DMS153 treated with DMSO at 0.1 percent for 48 hours (cell line): ENCODE measurements around the gene INPP4B.
"Not testable (repeated sequence)": the region's sequence is repeated elsewhere in the genome, so short reads cannot be mapped to it uniquely, and the experiment has no call there.

Source experiments
- DNase-seq: peaks from one replicate; lab custom pipeline; 2025; ENCODE audit not compliant: unreplicated experiment; lab: John Stamatoyannopoulos, UW

INPP4B gene

DNA sequence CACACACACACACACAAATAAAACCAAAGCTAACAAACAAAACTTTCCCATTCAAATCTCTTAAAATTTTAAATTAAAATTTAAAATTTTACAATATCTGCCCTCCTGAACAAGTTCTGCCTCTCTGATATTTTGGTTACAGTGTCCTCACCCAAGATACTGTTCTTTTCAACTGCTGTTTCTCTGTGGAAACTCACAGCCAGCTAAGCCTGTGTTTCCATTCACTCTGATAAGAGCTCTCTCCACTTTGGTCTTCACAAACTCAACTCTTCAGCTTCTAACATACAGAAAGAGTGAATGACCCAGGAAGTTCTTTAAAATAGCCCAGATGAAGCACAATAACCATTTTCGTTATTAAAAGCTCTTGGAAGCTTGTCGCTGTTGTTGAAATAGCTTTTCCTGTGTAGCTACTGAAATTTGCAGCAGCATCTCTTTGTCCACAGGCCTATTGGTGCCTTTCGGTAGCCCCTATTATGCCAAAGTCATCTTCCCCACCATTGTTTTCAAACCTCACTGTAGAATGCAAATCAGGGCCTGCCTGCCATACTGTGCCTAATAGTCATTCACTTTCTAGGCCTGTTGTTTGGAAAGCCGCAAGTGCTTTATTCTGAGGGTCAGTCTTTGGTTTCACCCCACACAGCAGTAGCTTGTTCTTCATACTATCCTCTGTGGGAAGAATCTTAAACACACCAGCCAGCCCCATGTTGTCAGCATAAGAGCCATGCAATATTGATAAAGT lies 19.4 kb downstream of the INPP4B start:
- DNase-seq: no peak

DNA sequence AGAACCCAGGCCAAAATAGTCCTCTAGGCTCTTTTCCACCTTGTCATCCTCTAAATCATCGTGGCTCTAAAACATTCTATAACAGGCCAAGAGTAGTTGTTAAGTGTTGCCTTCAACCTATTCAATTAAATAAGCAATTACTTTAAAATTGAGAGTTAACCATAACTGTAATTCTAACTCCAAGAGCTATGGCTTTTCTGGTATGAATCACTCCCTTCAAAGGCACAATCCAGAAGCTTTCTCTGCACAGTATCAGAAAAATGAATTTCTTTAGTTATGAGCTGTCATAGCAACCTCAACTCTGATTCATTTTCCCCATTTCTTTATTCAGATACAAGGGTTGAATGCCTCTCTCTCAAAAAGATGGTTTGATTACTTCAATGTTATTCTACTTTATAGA lies 21.7 kb downstream of the INPP4B start:
- DNase-seq: no peak

DNA sequence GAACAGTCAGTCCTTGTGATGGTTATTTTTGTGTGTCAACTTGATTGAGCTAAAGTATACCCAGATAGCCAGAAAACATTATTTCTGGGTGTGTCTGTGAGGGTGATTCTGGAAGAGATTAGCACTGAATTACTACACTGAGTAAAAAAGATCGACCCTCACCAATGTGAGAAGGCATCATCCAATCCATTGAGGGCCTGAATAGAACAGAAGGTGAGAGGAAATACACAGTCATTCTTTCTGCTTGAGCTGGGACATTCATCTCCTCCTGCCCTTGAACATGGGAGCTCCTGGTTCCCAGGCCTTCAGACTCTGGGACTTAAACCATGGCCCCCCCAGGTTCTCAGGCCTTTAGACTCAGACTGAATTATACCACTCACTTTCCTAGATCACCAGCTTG lies 22.3 kb downstream of the INPP4B start:
- DNase-seq: no peak

DNA sequence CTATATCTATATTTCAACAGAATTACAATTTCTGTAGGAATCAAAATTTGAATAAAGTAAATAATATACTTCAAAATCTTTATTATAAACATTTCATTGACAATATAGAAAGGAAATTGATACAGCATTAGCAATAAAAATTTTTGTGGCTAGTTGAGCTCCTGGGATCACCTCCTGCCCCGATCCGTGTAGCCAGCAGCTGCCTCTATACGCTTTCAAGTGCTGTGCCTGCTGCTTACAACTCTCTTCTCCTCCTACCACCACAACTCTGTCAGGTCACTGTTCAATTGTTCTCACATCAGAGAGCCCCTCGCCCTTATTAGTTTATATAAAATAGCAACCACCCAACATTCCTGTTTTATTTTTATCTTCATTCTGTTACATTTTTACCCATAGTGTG lies 27.6 kb downstream of the INPP4B start:
- DNase-seq: no peak

DNA sequence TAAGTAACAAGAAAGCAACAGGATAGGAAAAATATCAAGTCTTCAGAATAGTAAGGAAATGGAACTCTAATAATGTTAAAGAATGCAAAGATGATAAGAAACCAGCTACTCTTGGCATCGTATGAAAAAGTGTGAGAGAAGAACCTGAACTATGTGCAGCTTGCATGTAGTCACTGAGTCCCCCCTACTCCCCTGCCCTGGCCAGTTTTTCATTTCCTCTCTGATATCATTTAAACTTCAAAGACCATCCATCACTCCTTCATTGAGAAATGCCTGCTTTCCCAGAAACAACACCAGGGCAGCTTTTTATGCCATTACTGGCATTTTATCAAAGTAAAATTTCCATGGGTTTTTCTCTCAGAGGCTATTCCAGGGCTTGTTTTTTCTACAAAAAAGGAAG lies 28.1 kb downstream of the INPP4B start:
- no peak for DNase-seq

DNA sequence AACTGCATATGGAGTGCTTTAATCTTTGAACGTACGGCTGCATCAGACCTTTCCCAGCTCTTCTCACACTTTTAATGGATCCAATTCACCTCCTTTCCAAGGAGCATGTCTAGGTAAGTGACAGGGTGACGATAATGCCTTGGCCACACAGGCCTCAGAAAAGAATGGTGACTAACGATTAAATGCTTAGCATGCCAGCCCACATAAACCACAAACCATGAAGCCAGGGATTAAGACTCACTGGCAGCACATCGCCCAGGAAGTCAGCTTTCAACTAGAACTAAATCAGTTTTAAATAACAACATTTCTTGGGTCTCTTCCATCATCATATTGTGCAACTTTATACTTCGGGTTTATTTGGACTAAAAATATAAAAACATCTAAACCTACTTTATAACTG lies 28.7 kb downstream of the INPP4B start:
- DNase-seq: no peak

DNA sequence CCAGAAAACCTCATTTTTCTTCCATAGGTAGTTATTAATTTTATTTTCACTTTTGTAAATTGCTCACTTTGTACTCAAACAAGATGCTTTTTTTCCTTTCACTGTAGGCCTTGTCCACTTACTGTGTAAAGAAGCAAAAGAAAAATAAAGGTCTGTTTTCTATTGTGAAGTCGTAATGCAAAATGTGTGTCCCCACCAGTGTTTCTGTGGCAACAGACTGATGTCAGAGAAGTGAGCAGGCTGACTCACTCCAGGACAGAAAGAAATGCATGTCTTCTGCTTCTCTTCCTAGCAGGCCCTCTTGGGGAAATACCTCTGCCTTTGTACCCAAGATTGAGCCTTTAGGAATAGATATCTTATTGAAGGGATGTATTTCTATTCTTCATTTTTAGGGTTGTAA lies 30.3 kb downstream of the INPP4B start:
- no peak for DNase-seq

DNA sequence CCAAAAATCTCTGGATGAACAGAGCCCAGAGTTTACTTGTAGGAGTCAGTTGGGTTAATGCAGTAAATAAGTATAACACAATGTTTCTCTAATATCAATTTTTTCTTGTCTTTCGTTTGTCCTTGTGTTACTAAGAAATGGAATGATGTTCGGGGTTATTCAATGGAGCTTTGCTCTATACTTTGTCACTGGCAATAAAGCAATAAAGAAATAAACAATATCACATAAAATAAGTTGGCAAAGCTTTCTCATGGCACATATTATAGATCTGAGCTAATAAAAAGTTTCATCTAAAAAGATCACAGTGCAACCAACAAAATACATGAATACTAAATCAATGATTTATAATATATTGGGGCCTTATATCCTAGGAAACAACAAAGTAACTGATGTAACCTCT lies 32.7 kb downstream of the INPP4B start:
- DNase-seq: no peak

DNA sequence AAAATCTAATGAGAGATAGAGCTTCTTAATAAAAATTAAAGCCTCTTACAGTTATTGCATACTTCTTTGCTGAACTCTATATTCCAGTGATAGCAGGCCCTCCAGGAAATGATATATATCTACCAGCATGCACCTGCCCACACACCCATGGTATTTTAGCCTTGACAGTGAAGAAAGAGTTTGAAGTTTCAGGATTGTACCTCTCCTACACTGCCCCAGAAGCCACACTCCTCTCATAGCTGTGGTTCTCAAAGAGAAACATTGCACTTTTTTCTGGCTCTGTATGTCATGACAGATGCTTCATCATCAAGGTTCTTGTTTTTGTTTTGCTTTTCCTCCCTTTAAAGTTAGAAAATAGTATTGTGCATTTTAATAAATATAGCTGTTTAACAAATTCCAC lies 34.0 kb downstream of the INPP4B start:
- DNase-seq: no peak

DNA sequence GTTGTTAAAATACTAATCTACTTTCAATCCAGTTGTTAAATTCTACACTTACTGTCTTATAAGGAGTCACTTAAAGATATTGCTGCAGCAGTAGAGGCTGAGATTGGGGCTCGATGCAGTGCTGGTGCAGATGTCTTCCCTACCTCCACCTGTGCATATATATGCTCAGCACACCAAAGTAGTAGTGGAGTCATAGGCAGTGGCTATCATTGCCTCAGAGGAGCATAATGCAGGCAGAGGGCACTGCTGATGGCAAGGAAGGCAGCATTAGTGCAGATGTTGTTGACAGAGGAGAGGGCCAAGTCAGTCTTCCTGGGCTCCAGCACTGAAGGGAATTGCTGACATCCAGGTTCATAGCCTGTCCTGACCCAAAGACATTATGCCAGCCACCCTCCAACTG lies 35.1 kb downstream of the INPP4B start:
- DNase-seq: no peak

DNA sequence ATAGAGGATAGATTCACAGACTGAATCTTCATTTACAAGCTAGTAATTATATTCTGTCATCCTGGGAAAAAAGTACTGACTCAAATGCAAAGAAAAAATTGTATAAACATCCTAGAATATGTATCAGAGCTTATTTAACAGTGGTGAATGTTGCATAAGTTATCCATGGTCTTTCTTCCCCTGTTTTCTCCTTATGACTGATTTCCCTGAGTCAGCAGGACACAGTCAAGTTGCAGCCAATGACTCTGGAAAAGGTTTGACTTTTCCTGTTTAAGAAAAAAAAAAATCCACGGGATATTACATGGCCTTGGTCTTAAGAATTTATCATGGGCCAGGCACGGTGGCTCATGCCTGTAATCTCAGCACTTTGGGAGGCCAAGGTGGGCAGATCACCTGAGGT lies 36.5 kb downstream of the INPP4B start:
- DNase-seq: no peak

DNA sequence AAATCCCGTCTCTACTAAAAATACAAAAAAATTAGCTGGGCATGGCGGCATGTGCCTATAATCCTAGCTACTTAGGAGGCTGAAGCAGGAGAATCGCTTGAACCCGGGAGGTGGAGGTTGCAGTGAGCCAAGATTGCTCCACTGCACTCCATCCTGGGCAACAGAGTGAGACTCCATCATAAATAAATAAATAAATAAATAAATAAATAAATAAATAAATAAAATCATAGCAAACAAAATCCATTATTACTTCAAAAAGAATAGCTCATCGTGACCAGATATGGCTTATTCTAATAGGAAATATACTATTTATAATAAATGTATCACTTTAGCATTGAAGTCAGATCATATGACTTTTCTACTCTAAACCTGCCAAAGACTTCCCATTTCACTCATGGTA lies 42.2 kb downstream of the INPP4B start:
- not testable (repeated sequence) for DNase-seq

DNA sequence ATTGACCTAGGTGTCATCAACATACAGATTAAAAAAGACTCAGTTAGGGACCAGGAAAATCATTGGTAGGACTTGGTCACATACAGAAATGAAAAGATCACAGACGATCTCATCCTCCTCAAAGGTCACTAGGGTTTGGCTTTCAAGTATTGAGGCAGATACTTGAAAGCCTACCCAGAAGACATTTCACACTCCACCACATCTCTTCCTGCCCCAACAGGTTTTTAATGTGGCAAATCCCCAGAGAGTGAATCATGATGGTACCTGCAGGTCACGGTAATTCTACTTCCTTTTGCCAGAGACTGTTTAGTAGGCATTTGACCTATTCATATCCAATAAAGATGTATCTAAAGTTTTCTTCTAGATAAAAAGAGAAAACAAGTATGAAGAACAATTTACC lies 44.1 kb downstream of the INPP4B start:
- DNase-seq: no peak

DNA sequence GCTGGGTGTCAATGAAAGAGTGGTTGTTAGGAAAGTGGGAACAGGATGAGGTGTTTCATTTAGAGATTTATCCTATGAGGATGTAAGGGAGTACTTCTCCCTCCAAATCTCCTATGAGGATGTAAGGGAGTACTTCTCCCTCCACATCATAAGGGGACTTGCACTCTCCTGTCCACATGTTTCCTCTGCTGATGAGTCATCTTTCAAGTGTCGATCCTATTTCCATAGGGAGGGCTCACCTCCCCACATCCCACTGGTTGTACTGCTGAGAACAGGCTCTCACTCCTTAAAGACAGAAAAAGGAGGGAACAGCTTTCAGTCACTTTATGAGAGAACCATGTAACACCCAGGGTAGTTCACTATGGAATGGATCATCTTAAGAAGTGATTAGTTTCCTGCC lies 65.0 kb downstream of the INPP4B start:
- no peak for DNase-seq

DNA sequence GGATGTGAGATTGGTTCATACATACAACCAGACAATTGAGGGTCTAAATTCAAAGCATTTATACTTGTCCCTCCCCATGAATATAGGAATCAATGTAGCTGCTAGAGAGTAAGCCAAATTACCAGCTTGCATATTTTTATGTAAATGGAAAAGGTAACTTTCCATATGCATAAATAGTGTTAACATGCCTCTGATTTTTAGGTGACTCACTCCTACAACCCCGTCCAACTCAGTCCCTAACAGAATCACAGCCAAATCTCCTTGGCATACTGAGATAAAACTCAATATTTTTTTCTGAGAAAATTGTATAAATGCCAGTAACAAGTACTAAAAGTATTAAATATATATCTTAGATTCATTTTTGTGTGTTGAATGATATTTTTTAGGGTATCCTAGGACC lies 67.2 kb downstream of the INPP4B start:
- no peak for DNase-seq

DNA sequence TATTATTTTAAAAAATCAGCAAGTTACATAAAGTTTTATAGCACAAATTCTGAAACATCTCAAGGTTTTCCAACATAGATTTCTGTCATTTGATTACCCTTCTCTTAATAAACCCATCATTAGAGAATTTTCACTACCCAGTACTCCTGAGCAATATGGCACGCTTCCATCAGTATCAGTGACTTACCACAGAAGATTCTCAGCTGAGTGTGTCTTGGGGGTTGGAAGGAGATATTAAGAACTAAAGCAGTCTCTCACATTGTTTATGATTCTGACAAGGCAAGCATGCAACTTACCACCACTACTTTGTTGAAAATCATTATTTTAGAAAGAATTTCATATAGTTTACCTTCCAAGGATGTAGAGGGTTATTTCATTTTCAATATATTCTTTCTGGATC lies 67.7 kb downstream of the INPP4B start:
- no peak for DNase-seq

DNA sequence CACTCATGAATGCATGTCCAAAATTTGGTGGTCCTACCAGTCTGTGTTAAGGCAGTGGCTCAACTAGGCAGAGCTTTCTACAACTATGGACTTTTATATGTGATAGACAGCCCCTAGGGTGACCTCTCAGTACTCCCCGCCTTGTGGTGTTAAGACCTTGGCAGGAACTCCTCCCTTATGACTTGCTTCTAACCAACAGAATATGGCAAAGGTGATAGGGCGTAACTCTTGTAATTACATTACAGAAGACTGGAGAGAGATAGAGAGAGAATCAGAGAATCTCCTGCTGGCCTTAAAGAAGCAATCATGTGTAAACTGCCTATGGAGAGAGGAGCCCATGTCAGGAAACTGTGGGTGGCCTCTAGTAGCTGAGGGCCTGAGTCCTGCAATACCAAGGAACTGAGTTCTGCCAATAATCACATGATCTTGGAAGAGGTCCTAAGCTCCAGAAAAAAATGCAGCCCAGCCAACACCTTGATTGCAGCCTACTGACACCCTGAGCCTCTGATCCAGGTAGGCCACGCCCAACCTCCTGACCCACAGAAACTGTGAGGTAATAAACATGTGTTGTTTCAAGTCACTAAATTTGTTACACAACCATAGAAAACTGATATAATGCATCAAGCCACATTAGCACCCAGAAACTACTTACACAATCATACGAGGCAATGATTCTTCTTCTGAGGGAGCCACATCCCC lies 68.9 kb downstream of the INPP4B start:
- DNase-seq: no peak

DNA sequence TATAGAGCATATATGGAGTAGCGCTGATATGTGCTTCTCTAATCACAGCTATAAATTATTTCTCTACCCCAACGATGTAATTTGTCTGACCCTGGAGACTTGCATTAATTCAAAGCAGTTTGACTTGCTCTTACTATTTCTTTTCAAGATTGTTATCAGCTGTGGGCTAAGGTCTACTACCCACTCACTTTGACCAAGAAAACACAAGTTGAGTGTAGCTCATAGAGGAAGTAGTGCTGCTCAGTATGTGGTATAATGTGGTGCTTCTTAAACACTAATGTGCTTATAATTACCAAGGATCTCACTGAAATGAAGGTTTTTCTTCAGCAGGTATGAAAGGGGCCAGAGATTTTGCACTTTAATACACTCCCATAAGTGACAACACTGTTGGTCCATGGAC lies 70.1 kb downstream of the INPP4B start:
- DNase-seq: no peak

DNA sequence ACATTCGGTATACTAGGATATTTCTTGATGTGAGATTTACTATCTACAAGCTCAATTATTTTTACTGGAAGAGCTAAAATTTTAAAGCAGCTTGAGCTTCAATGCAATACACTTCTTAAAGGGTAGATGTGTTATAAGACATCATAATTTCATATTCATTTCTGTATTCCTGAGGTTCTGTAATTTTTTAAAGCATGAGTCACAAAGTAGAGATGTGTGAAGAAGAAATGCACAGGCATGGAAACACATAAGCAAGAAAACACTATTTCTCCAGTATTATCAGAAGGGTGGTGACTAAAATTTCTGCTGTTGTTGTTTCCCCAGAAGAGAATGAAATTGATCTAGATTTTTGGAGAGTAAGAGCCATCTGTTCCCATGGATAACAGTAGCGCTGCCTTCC lies 72.6 kb downstream of the INPP4B start:
- DNase-seq: no peak

DNA sequence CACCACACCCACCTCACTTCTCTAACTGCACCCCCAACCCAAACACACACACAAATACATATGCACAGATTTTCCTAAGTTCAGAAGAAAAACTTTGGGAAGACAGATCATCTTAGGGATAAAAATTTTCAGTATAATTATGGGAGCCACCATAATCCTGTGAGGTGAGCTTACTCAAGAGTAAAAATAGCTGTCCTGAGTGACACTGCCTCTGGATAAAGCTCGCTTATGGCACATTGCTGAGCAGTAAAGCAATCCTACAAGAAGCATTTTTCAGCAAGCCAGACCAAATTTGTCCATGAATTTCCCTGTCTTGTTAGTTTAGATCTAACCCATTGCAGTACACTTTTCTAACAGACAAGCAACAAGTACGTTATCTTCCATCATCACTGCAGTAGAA lies 83.8 kb downstream of the INPP4B start:
- no peak for DNase-seq

DNA sequence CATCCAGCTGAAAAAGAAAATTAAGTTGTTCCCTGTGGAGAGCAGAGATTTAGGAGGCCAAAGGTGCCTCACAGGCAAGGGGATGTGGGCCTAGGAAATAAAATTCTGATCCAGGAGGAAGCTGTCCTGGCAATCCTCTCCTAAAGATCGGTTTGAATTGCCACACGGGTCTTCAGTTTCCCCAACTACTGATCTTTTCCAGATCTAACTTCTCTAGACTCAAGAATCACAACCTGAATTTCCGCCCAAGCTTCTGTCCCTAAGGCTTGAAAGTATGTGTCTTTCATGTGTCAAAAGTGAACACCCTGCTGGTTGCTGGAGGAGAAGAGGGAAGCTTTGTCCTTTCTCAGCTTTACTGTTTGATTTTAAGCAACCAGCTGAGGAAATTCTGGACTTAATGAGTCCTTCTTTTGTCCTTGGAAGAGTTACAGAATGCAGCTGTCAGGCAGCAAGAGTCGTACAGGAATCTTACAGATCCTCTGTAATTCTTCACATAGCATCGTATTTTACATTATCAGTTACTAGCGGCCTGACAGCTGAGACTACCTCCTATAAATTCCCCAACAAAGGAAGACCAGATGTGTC lies 93.8 kb downstream of the INPP4B start:
- no peak for DNase-seq

DNA sequence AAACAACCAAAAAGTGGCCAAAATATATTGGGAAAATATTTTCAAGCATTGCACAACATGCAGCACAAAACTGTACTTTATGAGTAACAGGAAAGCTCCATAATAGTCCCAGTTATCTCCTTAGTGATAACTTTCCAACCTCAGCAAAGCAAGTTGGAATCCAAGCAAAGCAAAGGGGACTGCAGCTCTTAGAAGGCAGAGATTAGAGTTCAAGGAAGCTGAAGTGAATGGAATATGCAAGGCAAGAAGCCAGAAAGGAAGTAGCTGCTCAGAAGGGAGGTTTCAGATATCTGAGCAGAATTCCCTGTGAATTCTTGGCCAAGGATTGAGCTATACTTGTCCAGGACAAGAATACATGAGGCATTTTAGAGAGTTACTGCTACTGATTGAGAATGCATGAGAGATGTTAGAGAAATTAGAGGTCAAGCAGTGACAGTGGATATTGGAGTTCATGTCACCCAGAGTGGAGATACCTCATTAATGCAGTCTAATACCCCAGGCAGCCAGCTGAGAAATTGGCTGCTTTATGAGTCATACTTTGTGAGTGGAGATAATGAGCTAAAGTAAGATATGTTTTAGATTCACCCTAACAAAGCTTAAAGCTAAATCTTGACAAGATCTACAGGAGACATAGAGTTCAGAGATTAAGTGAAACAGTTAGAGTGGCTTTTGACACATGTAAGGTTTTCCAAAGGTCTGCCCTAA lies 102.8 kb downstream of the INPP4B start:
- no peak for DNase-seq
